ENCODE measurements around the gene ASXL1. TPM values are rescaled to one million over a fixed set of nuclear protein-coding genes. Genes with fewer than 3 reads are reported as not detected.
A peak's percentile ranks its signal among the peaks of the same experiment; 100 is the strongest.

ASXL1 gene
- total and polyA plus RNA-seq, 2 donors (not counting 1 experiment from before 2014, with no cell fraction given) = 93.0 to 180 TPM

DNA sequence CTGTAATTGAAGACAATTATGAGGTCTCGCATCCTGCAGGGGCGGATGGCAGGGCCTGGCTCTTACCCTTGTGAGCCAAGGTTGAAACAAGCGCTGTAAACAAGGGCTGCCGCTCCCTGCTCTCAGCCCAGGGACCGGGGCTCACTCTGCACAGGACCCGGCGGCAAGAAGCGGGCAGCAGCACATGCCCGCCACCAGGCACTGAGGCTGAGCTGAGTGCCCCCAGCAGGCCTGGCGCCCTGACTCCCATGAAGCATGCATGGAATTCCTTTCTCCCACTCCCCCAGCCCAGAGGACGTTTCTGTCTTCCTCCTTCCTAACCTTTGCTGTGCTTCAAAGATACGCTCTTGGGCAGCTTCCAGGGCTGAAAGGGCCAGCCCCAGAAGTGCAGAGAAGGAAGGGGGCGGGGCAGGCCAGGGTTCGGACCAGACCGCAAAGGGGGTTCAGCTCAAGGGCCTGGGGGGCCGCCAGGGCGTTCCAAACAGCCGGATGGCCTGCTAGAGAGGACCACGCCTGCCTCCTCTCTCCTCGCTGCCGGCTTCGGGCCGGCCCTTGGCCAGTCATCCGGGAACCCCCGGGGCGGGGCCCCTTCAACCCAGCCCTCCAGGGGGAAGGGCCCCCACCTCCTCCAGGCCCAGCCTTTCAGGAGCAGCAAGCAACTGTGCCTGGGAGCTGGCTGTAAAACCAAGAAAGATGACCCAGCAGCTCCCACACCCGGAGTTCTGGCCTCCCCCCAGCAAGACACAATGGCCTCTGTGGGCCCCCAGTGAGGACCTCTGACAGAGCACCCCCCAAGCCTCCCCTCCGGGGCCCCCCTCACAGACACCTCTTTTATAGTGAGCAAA is 117.1 kb downstream of the ASXL1 start:
- Histone ChIP-seq H3K9ac (ENCODE audit: low read length) (peak overlapping the region; percentile 37), H3K9me3 (ENCODE audit: control extremely low read depth in 1 of 3, control insufficient read depth in 2 of 3, insufficient read depth in 1 of 3, low read length in 2 of 3) (peaks cover 0 to 2% (median 0%) of the 10 kb centered on the region in 3 donors), H3K4me2 (replicated peaks; ENCODE audit: low read depth, low read length, poor library complexity, severe bottlenecking) (peak overlapping the region; percentile 63), H3K27me3 (replicated peaks in 1 of 4; ENCODE audit: control extremely low read depth in 1 of 4, control insufficient read depth in 3 of 4, insufficient read depth in 4 of 4, low read length in 3 of 4) (peaks cover 0 to 7% (median 0%) of the 10 kb centered on the region in 4 experiments), H3K4me1 (ENCODE audit: control insufficient read depth in 2 of 2, insufficient read depth in 2 of 2, low read length in 2 of 2) (peaks cover 19 to 34% of the 10 kb centered on the region in 2 donors), H3K4me3 (ENCODE audit: control extremely low read depth in 1 of 5, extremely low read depth in 1 of 5, insufficient read depth in 1 of 5, low read depth in 2 of 5, low read length in 4 of 5) (peak overlapping the region in 3 of 5 experiments; percentile 4 to 32 (median 5)), H3K27ac (ENCODE audit: low read length in 2 of 2) (peak overlapping the region in 1 of 2 donors; percentile 12), H4K20me1 (ENCODE audit: control insufficient read depth, insufficient read depth, low read length, poor library complexity, severe bottlenecking) (peaks cover 7% of the 10 kb centered on the region), H3K36me3 (replicated peaks in 1 of 2; ENCODE audit: control extremely low read depth in 1 of 2, control insufficient read depth in 1 of 2, extremely low read depth in 1 of 2, insufficient read depth in 2 of 2, low read length in 1 of 2) (no peaks in the 10 kb centered on the region), H2AFZ (ENCODE audit: insufficient read depth, low read depth, low read length, poor library complexity, severe bottlenecking) (peak overlapping the region; percentile 53), H3K79me2 (ENCODE audit: control insufficient read depth, insufficient read depth, low read length) (peaks cover 6% of the 10 kb centered on the region)
- intact Hi-C loops (cut with micrococcal nuclease) = no loop called here
- Mint-ChIP-seq H3K27ac (peak overlapping the region; percentile 26), H3K4me3 (peak overlapping the region; percentile 34), H3K27me3 (no peaks in the 10 kb centered on the region), H3K4me1 (peaks cover 23% of the 10 kb centered on the region), H3K9me3 (ENCODE audit: insufficient read depth) (no peaks in the 10 kb centered on the region)
- DNase-seq (no peak), ATAC-seq (ENCODE audit: low read depth) (peak; percentile 80)
- 30% methylated on average over 25 of the region's 28 CpGs for WGBS (ENCODE audit: insufficient coverage)
- ChIA-PET POLR2A (interaction anchor here (0.6 kb wide), 1 partner anchor 23 kb away, joined by 3 read pairs; no protein-coding TSS in a partner anchor), CTCF (no interaction called here)
- TF ChIP-seq, protein P1, sequence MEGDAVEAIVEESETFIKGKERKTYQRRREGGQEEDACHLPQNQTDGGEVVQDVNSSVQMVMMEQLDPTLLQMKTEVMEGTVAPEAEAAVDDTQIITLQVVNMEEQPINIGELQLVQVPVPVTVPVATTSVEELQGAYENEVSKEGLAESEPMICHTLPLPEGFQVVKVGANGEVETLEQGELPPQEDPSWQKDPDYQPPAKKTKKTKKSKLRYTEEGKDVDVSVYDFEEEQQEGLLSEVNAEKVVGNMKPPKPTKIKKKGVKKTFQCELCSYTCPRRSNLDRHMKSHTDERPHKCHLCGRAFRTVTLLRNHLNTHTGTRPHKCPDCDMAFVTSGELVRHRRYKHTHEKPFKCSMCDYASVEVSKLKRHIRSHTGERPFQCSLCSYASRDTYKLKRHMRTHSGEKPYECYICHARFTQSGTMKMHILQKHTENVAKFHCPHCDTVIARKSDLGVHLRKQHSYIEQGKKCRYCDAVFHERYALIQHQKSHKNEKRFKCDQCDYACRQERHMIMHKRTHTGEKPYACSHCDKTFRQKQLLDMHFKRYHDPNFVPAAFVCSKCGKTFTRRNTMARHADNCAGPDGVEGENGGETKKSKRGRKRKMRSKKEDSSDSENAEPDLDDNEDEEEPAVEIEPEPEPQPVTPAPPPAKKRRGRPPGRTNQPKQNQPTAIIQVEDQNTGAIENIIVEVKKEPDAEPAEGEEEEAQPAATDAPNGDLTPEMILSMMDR (IDR thresholded peaks at IDR 0.05) = no peak
- TF ChIP-seq EZH2 (IDR thresholded peaks at IDR 0.05; ENCODE audit: borderline replicate concordance, insufficient read depth, low read depth, low read length, poor library complexity, severe bottlenecking) = no peak
